Stimulated activated naive CD8-positive, alpha-beta T cell treated with anti-CD3 and anti-CD28 coated beads, Interleukin-15, Interleukin-2, amounts not matched to agents 100 ng/mL and 50 ng/mL, for 24 hours (primary cell): ENCODE measurements around the gene ELFN2.
A peak's percentile ranks its signal among the peaks of the same experiment; 100 is the strongest.

Experiments used
- H3K27ac Mint-ChIP-seq: one replicate; pipeline ENCODE4 v1.8.0; 2021; ENCODE audit warnings: mild to moderate bottlenecking, mixed read lengths
- H3K27me3 Mint-ChIP-seq: one replicate; pipeline ENCODE4 v1.8.0; 2021; ENCODE audit warnings: mixed read lengths
- H3K36me3 Mint-ChIP-seq: one replicate; pipeline ENCODE4 v1.8.0; 2021; ENCODE audit warnings: low read depth, mixed read lengths
- H3K4me1 Mint-ChIP-seq: one replicate; pipeline ENCODE4 v1.8.0; 2021; ENCODE audit warnings: low read depth, mixed read lengths
- H3K4me3 Mint-ChIP-seq: one replicate; pipeline ENCODE4 v1.8.0; 2021; ENCODE audit warnings: mild to moderate bottlenecking, mixed read lengths
- H3K9me3 Mint-ChIP-seq: one replicate; pipeline ENCODE4 v1.8.0; 2021; ENCODE audit warnings: mixed read lengths

ELFN2 gene

GRCh38 chr22:37442135-37442534 is 14.9 kb upstream of the ELFN2 start:
- Mint-ChIP-seq H3K4me1 (peaks cover 9% of the 10 kb centered on the region), H3K36me3 (no peaks in the 10 kb centered on the region), H3K4me3 (no peak overlapping the region), H3K9me3 (peaks cover 9% of the 10 kb centered on the region), H3K27me3 (peaks cover 18% of the 10 kb centered on the region), H3K27ac (no peak overlapping the region)

GRCh38 chr22:37440875-37441274 is 13.6 kb upstream of the ELFN2 start:
- H3K4me1 Mint-ChIP-seq: peaks cover 9% of the 10 kb centered on the region
- H3K27ac Mint-ChIP-seq: no peak overlapping the region
- H3K4me3 Mint-ChIP-seq: no peak overlapping the region
- H3K36me3 Mint-ChIP-seq: no peaks in the 10 kb centered on the region
- H3K9me3 Mint-ChIP-seq: peaks cover 9% of the 10 kb centered on the region
- H3K27me3 Mint-ChIP-seq: peaks cover 20% of the 10 kb centered on the region

- Mint-ChIP-seq H3K4me1 (peaks cover 9% of the 10 kb centered on the region), H3K36me3 (no peaks in the 10 kb centered on the region), H3K9me3 (peaks cover 9% of the 10 kb centered on the region), H3K27me3 (peaks cover 24% of the 10 kb centered on the region), H3K4me3 (no peak overlapping the region), H3K27ac (no peak overlapping the region)
Observed at GRCh38 chr22:37439347-37439746, 12.1 kb upstream of the ELFN2 start.

- peaks cover 5% of the 10 kb centered on the region for H3K9me3 Mint-ChIP-seq
- peaks cover 25% of the 10 kb centered on the region for H3K27me3 Mint-ChIP-seq
- H3K4me3 Mint-ChIP-seq: no peak overlapping the region
- H3K36me3 Mint-ChIP-seq: peaks cover 4% of the 10 kb centered on the region
- H3K27ac Mint-ChIP-seq: no peak overlapping the region
- peaks cover 18% of the 10 kb centered on the region for H3K4me1 Mint-ChIP-seq
Observed at GRCh38 chr22:37435970-37436603, 8.8 kb upstream of the ELFN2 start.

- Mint-ChIP-seq H3K4me1 (peaks cover 22% of the 10 kb centered on the region), H3K27me3 (peaks cover 30% of the 10 kb centered on the region), H3K36me3 (peaks cover 4% of the 10 kb centered on the region), H3K27ac (no peak overlapping the region), H3K4me3 (no peak overlapping the region), H3K9me3 (peaks cover 4% of the 10 kb centered on the region)
Observed at GRCh38 chr22:37433786-37434185, 6.5 kb upstream of the ELFN2 start.

GRCh38 chr22:37432708-37433054 is 5.4 kb upstream of the ELFN2 start:
- H3K4me3 Mint-ChIP-seq: no peak overlapping the region
- no peak overlapping the region for H3K27ac Mint-ChIP-seq
- peaks cover 4% of the 10 kb centered on the region for H3K9me3 Mint-ChIP-seq
- H3K27me3 Mint-ChIP-seq: peaks cover 36% of the 10 kb centered on the region
- peaks cover 4% of the 10 kb centered on the region for H3K36me3 Mint-ChIP-seq
- peaks cover 30% of the 10 kb centered on the region for H3K4me1 Mint-ChIP-seq

GRCh38 chr22:37431801-37432707 is 4.8 kb upstream of the ELFN2 start:
- Mint-ChIP-seq H3K4me1 (peaks cover 30% of the 10 kb centered on the region), H3K27ac (peak overlapping the region; percentile 47), H3K4me3 (no peak overlapping the region), H3K36me3 (peaks cover 4% of the 10 kb centered on the region), H3K27me3 (peaks cover 34% of the 10 kb centered on the region), H3K9me3 (peaks cover 4% of the 10 kb centered on the region)

GRCh38 chr22:37431366-37431765 is 4.1 kb upstream of the ELFN2 start:
- Mint-ChIP-seq H3K9me3 (peaks cover 4% of the 10 kb centered on the region), H3K4me1 (peaks cover 30% of the 10 kb centered on the region), H3K27me3 (peaks cover 39% of the 10 kb centered on the region), H3K27ac (no peak overlapping the region), H3K4me3 (no peak overlapping the region), H3K36me3 (peaks cover 4% of the 10 kb centered on the region)

- peaks cover 43% of the 10 kb centered on the region for H3K27me3 Mint-ChIP-seq
- peaks cover 34% of the 10 kb centered on the region for H3K4me1 Mint-ChIP-seq
Observed at GRCh38 chr22:37430941-37431340, 3.7 kb upstream of the ELFN2 start.

GRCh38 chr22:37428649-37429586 is 1.6 kb upstream of the ELFN2 start:
- H3K4me1 Mint-ChIP-seq: peaks cover 35% of the 10 kb centered on the region
- H3K9me3 Mint-ChIP-seq: peaks cover 4% of the 10 kb centered on the region
- no peak overlapping the region for H3K27ac Mint-ChIP-seq
- H3K27me3 Mint-ChIP-seq: peaks cover 51% of the 10 kb centered on the region
- peak overlapping the region; percentile 10 for H3K4me3 Mint-ChIP-seq
- peaks cover 4% of the 10 kb centered on the region for H3K36me3 Mint-ChIP-seq

More at GRCh38 chr22:37430941-37431340, 3.7 kb upstream of the ELFN2 start:
- peaks cover 4% of the 10 kb centered on the region for H3K9me3 Mint-ChIP-seq
- no peak overlapping the region for H3K27ac Mint-ChIP-seq
- no peak overlapping the region for H3K4me3 Mint-ChIP-seq
- peaks cover 4% of the 10 kb centered on the region for H3K36me3 Mint-ChIP-seq

GRCh38 chr22:37427711-37428635 is 694 bp upstream of the ELFN2 start:
- Mint-ChIP-seq H3K9me3 (peaks cover 4% of the 10 kb centered on the region), H3K4me1 (peaks cover 35% of the 10 kb centered on the region), H3K27ac (no peak overlapping the region), H3K27me3 (peaks cover 51% of the 10 kb centered on the region), H3K4me3 (peak overlapping the region; percentile 45), H3K36me3 (peaks cover 4% of the 10 kb centered on the region)

- Mint-ChIP-seq H3K36me3 (no peaks in the 10 kb centered on the region), H3K9me3 (no peaks in the 10 kb centered on the region), H3K4me3 (peak overlapping the region; percentile 32), H3K4me1 (peaks cover 24% of the 10 kb centered on the region), H3K27me3 (peaks cover 53% of the 10 kb centered on the region), H3K27ac (no peak overlapping the region)
Observed at GRCh38 chr22:37426706-37427134, 559 bp downstream of the ELFN2 start.

GRCh38 chr22:37425800-37426705 is 1.2 kb downstream of the ELFN2 start:
- Mint-ChIP-seq H3K4me3 (no peak overlapping the region), H3K4me1 (peaks cover 18% of the 10 kb centered on the region), H3K27me3 (peaks cover 59% of the 10 kb centered on the region), H3K9me3 (no peaks in the 10 kb centered on the region), H3K27ac (no peak overlapping the region), H3K36me3 (no peaks in the 10 kb centered on the region)
